ENCODE results near the gene ORAI1.
A peak's percentile ranks its signal among the peaks of the same experiment; 100 is the strongest.
"Not testable (repeated sequence)": the region's sequence is repeated elsewhere in the genome, so short reads cannot be mapped to it uniquely, and the experiment has no call there.

Gene ORAI1

DNA sequence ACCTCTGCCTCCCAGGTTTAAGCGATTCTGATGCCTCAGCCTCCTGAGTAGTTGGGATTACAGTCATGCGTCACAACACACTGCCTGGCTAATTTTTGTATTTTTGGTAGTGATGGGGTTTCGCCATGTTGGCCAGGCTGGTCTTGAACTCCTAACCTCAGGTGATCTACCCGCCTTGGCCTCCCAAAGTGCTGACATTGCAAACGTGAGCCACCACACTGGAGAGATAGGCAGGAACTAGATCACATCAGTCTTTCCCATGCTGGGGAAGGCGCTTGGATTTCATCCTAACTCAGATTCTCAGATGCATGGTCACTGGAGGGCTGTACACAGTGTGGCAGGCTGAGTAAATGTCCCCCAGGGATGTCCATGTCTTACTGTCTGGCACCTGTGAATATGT lies 18.0 kb upstream of the ORAI1 start:
- no peak for DNase-seq

GRCh38 chr12:121610239-121611149 lies 15.8 kb upstream of the ORAI1 start:
- DNase-seq: no peak

DNA sequence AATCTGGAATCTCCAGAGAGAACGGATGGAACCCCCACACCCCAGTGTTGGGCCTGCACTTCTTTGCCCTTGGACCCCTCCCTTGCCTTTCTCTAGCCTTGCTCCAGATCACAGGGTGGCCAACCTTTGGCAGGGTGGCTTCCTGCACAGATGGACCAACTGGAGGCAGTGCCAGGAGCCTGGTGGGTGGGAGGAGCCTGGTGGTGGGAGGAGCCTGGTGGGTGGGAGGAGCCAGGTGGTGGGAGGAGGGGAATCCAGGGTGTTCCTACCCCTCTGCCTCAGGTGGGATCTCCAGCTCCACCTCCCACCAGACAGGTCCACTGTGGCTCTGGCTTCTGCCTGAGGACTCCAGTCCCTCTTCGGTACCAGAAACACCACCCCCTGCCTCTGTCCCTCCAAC lies 15.0 kb upstream of the ORAI1 start:
- no peak for DNase-seq

DNA sequence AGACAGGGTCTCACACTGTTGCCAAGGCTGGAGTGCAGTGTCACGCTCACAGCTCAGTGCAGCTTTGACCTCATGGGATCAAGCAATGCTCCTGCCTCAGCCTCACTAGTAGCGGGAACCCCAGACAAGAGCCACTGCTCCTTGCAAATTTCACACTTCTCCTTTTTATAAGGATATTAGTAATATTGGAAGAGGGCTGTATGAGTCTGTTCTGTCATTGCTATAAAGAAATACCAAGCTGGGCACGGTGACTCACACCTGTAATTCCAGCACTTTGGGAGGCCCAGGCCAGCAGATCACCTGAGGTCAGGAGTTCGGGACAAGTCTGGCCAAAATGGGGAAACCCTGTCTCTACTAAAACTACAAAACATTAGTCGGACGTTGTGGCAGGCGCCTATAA lies 12.9 kb upstream of the ORAI1 start:
- no peak for DNase-seq

DNA sequence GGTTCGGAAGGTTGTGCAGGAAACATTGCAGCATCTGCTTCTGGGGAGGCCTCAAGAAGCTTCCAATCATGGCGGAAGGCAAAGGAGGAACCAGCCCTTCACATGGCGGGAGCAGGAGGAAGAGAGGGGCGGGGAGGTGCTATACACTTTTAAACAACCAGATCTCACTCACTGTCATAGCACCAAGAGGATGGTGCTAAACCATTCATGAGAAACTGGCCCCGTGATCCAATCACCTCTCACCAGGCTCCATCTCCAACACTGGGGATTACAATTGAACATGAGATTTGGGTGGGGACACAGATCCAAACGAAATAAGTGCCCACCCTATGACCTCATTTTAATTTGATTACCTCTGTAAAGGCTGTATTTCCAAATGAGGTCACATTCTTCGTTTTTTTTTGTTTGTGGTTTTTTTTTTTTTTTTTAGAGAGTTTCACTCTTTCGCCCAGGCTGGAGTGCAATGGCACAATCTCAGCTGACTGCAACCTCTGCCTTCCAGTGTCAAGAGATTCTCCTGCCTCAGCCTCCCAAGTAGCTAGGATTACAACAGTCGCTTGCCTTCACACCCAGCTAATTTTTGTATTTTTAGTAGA lies 11.4 kb upstream of the ORAI1 start:
- no peak for DNase-seq

GRCh38 chr12:121618659-121619233 lies 7.6 kb upstream of the ORAI1 start:
- DNase-seq: no peak

DNA sequence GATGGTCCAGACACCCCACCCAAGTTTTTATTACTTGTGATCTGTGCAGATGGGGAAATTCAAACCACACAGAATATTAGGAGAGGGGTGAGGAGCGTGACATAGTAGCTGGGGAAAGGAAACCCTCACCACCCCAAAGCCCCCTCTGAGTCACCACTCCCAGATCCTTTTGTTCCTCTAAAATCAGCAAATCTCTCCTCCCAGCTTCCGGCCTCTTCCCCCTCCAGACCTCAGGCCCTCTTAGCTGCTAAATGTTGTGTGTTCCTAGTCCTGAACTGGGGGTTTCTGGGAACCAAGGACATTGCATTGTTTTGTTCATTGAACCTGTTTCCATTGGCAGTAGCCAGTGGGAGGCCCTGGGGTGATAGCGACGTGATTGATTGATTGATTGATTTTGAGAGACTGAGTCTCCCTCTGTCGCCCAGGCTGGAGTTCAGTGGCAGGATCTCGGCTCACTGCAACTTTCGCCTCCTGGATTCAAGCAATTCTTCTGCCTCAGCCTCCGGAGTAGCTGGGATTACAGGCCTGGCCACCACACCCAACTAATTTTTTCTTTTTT lies 5.9 kb upstream of the ORAI1 start:
- no peak for DNase-seq

GRCh38 chr12:121626853-121627640 lies 717 bp downstream of the ORAI1 start:
- DNase-seq: peak; percentile 52

DNA sequence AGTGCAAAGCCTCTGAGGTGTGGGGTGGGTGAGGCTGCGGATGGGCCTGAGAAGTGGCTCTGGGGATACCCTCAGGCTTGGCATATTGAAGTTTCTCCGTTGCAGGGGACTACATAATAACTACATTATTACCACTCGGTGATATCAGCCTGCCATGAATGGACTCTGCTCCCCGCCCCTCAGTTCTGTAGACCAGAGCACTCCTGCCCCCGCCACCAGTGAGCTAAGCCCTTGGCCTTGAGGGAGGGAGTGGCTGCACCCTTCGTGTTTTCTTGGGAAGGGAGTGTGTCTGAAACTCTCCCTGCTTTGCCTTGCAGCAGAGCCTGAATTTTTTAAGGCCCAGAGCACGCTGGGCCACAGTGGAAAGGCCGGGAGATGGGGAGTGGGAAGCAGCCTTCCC lies 1.7 kb downstream of the ORAI1 start:
- DNase-seq: no peak

DNA sequence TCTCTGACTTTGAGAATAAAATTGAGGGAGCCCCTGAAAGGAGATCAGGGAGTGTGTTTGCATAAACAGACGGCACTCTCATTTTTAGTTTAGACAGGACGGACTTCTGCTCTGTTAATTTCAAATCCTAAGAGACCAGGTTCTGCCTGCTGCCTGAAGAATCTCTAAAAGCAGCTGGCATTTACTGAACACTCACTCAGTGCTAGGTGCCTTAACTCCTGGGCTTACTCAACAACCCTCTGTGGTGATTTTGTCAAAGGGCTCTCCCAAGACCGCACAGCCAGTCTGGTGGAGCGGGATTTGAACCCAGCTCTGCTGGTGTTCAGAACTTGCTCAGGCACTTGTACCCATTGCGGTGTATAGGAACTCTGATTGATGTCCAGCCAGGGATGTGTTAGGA lies 2.2 kb downstream of the ORAI1 start:
- DNase-seq: no peak

- no peak for DNase-seq
Measured at GRCh38 chr12:121630791-121631355, 4.5 kb downstream of the ORAI1 start.

- DNase-seq: no peak
Measured at GRCh38 chr12:121632069-121632970, 6.0 kb downstream of the ORAI1 start.

- DNase-seq: not testable (repeated sequence)
Measured at GRCh38 chr12:121633833-121634196, 7.5 kb downstream of the ORAI1 start.

- no peak for DNase-seq
Measured at GRCh38 chr12:121634836-121635235, 8.5 kb downstream of the ORAI1 start.

GRCh38 chr12:121637231-121637914 lies 11.0 kb downstream of the ORAI1 start:
- no peak for DNase-seq

DNA sequence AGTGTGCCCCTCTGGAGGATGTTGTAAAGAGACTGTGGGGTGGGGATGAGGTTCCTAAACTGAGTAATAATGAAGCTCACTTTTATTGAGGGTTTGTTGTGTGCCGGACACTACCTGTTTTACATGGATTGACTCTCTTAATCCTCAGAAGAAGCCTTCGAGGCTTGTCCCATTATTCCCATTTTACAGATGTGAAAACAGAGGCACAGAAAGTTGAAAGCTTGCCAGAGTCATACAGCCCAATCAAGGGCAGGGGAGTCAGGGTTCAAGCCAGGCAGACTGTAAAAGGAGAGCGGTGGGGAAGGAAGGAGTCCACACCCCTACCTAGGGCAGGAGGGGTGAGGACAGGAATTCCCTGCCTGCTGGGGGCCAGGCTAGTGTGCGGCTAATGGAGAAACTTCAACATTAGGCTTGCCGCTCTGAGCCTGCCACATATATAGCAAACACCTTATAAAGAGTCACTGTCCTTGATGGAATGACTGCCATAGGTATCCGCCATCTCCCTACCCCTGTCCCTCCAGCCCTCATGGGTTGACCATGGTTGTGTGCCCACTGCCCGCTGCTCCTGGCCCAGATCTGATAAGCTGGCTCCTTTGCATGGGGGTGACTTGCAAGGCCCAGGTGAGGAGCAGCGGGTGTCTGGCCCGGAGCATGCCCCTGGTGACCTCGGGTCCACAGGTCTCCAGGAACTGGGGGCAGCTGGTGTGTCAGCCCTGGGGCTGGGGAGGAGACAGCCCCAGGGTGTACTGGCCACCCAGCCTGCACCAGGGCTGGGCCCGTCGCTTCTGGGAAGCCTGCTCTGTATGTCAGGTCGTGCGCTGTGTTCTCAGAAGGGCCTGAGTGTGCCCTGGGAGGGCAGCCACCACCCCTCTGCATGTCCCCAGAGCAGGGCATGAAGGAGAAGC lies 12.2 kb downstream of the ORAI1 start:
- DNase-seq: no peak

DNA sequence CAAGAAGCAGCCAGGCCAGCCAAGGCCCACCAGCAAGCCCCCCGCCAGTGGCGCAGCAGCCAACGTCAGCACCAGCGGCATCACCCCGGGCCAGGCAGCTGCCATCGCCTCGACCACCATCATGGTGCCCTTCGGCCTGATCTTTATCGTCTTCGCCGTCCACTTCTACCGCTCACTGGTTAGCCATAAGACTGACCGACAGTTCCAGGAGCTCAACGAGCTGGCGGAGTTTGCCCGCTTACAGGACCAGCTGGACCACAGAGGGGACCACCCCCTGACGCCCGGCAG lies 15.0 kb downstream of the ORAI1 start:
- no peak for DNase-seq

DNA sequence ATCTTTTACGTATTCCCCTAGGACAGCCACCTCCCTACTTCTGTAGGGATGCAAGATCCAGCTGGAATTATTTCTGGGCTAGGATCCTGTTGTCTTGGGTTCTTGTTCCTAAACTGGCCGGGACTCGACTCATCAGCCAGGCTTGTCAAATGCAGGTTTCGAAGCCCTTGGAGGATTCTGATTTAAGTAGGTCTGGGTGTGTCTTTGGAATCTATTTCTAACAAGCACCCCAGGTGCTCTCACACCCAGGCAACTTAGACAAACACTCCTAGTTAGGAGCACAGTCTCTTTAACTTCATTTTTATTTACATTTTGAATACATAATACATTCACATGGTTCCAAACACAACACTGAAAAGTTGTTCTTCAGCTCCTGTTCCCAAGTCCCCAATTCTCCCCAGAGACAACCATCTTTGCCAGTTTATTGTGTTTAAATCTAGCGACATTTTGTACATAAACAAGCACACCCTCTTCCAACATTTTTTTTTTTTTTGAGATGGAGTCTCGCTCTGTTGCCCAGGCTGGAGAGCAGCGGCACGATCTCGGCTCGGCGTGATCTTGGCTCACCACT lies 22.2 kb downstream of the ORAI1 start:
- DNase-seq: no peak

DNA sequence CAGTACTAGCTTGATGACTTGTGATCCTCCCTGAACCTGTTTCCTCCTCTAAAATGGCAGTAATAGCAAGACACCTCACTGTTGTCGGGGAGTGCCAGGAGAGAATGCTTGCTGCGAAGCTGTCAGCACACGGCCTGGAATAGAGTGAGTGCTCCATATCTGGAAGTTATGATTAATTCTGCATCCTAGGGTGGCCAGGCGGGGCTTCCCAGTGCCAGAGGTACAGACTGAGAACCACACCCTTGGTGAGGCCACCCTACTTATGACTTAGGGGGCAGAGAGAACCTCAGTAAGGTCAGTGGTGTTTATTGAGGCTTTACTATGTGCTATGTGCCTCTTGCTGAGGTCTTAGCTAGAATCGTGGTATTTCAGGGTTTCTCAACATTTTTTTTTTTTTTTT lies 23.0 kb downstream of the ORAI1 start:
- no peak for DNase-seq

DNA sequence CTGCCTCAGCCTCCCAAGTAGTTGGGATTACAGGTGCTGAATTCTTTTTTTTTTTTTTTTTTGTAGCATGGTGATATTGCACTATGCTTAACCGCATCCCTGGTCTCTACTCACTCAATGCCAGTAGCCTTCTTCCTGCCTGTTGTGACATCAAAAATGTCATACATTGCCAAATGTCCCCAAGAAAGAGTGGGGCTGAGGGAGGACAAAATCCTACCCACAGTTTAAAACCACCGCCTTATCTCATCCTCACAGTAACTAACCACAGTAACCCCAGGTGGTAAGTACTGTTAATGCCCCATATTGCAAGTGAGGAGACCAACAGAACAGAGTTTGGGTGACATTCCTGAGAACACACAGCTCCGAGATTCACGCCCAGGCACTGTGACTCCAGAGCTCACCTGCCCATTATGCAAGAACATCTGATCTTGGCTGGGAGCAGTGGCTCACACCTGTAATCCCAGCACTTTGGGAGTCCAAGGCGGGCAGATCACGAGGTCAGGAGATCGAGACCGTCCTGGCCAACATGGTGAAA lies 23.6 kb downstream of the ORAI1 start:
- no peak for DNase-seq

All from amniotic stem cell (primary cell).